ENCODE measurements around the gene TEX10. TPM values are rescaled to one million over a fixed set of nuclear protein-coding genes. Genes with fewer than 3 reads are reported as not detected.

The TEX10 gene
- total RNA-seq, 2 donors from 2014 or later = 7.8 to 9.2 TPM

GRCh38 chr9:100281066-100281465, 71.7 kb downstream of the TEX10 start:
- Histone ChIP-seq H3K4me1 (no peaks in the 10 kb centered on the region), H3K4me3 (no peak overlapping the region), H3K27me3 (no peaks in the 10 kb centered on the region), H3K36me3 (replicated peaks in 1 of 2; ENCODE audit: insufficient read depth in 1 of 2, low read depth in 2 of 2) (no peaks in the 10 kb centered on the region), H3K27ac (no peak overlapping the region), H3K9me3 (peaks cover 0 to 8% (median 0%) of the 10 kb centered on the region in 3 donors)
- intact Hi-C loops (cut with DNase I) = no loop called here
- DNase-seq = no peak
- 83 to 95% methylated on average over 2 of the region's 2 CpGs for WGBS, 2 donors
- no peak for ATAC-seq
- TF ChIP-seq POLR2A (IDR thresholded peaks at IDR 0.05) = no peak
- TF ChIP-seq CTCF (IDR thresholded peaks at IDR 0.05) = no peak

- Histone ChIP-seq H3K4me3 (no peak overlapping the region), H3K4me1 (no peaks in the 10 kb centered on the region), H3K36me3 (replicated peaks in 1 of 2; ENCODE audit: insufficient read depth in 1 of 2, low read depth in 2 of 2) (no peaks in the 10 kb centered on the region), H3K9me3 (no peaks in the 10 kb centered on the region), H3K27ac (no peak overlapping the region), H3K27me3 (no peaks in the 10 kb centered on the region)
- no peak for TF ChIP-seq CTCF (IDR thresholded peaks at IDR 0.05)
- no peak for TF ChIP-seq POLR2A (IDR thresholded peaks at IDR 0.05)
- intact Hi-C loops (cut with DNase I) = no loop called here
- no peak for DNase-seq
- ATAC-seq = no peak
- WGBS, 2 donors = 77 to 85% methylated on average over 5 of the region's 5 CpGs
These were observed 75.4 kb downstream of the TEX10 start for GRCh38 chr9:100277166-100277979.

- H3K9me3 ChIP-seq = no peaks in the 10 kb centered on the region
- peaks cover 0 to 5% of the 10 kb centered on the region in 2 donors for H3K36me3 ChIP-seq (replicated peaks in 1 of 2; ENCODE audit: insufficient read depth in 1 of 2, low read depth in 2 of 2)
- whole genome bisulfite sequencing, 2 donors = 90 to 92% methylated on average over 1 of the region's 1 CpG
- intact Hi-C loops (cut with DNase I) = no loop called here
- no peaks in the 10 kb centered on the region for H3K27me3 ChIP-seq
- no peaks in the 10 kb centered on the region for H3K4me1 ChIP-seq
- DNase-seq (no peak), ATAC-seq (no peak)
- TF ChIP-seq CTCF (IDR thresholded peaks at IDR 0.05) (no peak), POLR2A (IDR thresholded peaks at IDR 0.05) (no peak)
- H3K4me3 ChIP-seq = no peak overlapping the region
- H3K27ac ChIP-seq = no peak overlapping the region
These were observed 83.1 kb downstream of the TEX10 start for GRCh38 chr9:100269656-100270055.

- H3K36me3 ChIP-seq (replicated peaks in 1 of 2; ENCODE audit: insufficient read depth in 1 of 2, low read depth in 2 of 2) = peaks cover 0 to 5% of the 10 kb centered on the region in 2 donors
- ATAC-seq (no peak), DNase-seq (no peak)
- no peaks in the 10 kb centered on the region for H3K27me3 ChIP-seq
- H3K4me1 ChIP-seq = no peaks in the 10 kb centered on the region
- H3K27ac ChIP-seq = no peak overlapping the region
- TF ChIP-seq CTCF (IDR thresholded peaks at IDR 0.05) = no peak
- no peaks in the 10 kb centered on the region for H3K9me3 ChIP-seq
- intact Hi-C loops (cut with DNase I) = no loop called here
- whole genome bisulfite sequencing, 2 donors = 84% methylated on average over 4 of the region's 4 CpGs
- H3K4me3 ChIP-seq = no peak overlapping the region
These were observed 84.5 kb downstream of the TEX10 start for GRCh38 chr9:100268271-100268670.

- no peaks in the 10 kb centered on the region for H3K9me3 ChIP-seq
- DNase-seq (no peak), ATAC-seq (no peak)
- 92 to 96% methylated on average over 3 of the region's 3 CpGs for WGBS, 2 donors
- TF ChIP-seq POLR2A (IDR thresholded peaks at IDR 0.05) (no peak), CTCF (IDR thresholded peaks at IDR 0.05) (no peak)
- no peaks in the 10 kb centered on the region for H3K27me3 ChIP-seq
- H3K4me1 ChIP-seq = no peaks in the 10 kb centered on the region
- intact Hi-C loops (cut with DNase I) = no loop called here
- peaks cover 0 to 5% of the 10 kb centered on the region in 2 donors for H3K36me3 ChIP-seq (replicated peaks in 1 of 2; ENCODE audit: insufficient read depth in 1 of 2, low read depth in 2 of 2)
- no peak overlapping the region for H3K27ac ChIP-seq
- H3K4me3 ChIP-seq = no peak overlapping the region
These were observed 85.5 kb downstream of the TEX10 start for GRCh38 chr9:100267211-100267610.

Measured in body of pancreas (tissue), 4 donors.